Spleen (tissue), 11 donors: ENCODE measurements around the gene CPNE8. TPM values are rescaled to one million over a fixed set of nuclear protein-coding genes. Genes with fewer than 3 reads are reported as not detected.

ENCODE experiments used
- DNase-seq: peaks from one replicate; pipeline ENCODE4 v3.0.0-alpha.2; 2020
- H3K27ac ChIP-seq, 8 donors: fragments of 200-600 bp; sonication (generic) in 7 of 8; 1 replicate in 4 of 8; 2 replicates in 4 of 8; pipeline versions ENCODE4 v1.5.0 to v1.8.0; 2016 to 2021; ENCODE audit warnings: inconsistent platforms in 4 of 8, mild to moderate bottlenecking in 4 of 8, moderate library complexity in 1 of 8
- H3K27me3 ChIP-seq, 7 donors: fragments of 200-600 bp; sonication (generic) in 6 of 7; replicated peaks in 1 of 7; 1 replicate in 4 of 7; 2 replicates in 3 of 7; pipeline versions ENCODE4 v1.5.0 to v1.8.0; 2016 to 2021; ENCODE audit warnings: inconsistent platforms in 3 of 7, mild to moderate bottlenecking in 1 of 7
- H3K36me3 ChIP-seq, 6 donors: fragments of 200-600 bp; sonication (generic) in 5 of 6; 1 replicate in 4 of 6; 2 replicates in 2 of 6; pipeline versions ENCODE4 v1.5.0 to v1.8.0; 2016 to 2021; ENCODE audit warnings: inconsistent platforms in 2 of 6
- H3K4me1 ChIP-seq, 6 donors: fragments of 200-600 bp; sonication (generic) in 5 of 6; 1 replicate in 3 of 6; 2 replicates in 3 of 6; pipeline versions ENCODE4 v1.5.0 to v1.8.0; 2016 to 2021; ENCODE audit warnings: inconsistent platforms in 3 of 6
- H3K4me3 ChIP-seq, 8 donors: fragments of 200-600 bp; sonication (generic) in 7 of 8; 1 replicate in 4 of 8; 2 replicates in 4 of 8; pipeline versions ENCODE4 v1.5.0 to v1.8.0; 2016 to 2021; ENCODE audit warnings: inconsistent platforms in 4 of 8, mild to moderate bottlenecking in 4 of 8, moderate library complexity in 2 of 8
- H3K9me3 ChIP-seq, 8 donors: fragments of 200-600 bp; sonication (generic) in 7 of 8; 1 replicate in 4 of 8; 2 replicates in 4 of 8; pipeline versions ENCODE4 v1.5.0 to v1.8.0; 2016 to 2021; ENCODE audit warnings: inconsistent platforms in 4 of 8
- POLR2A ChIP-seq, 3 donors: fragments of 450-650 bp; IDR thresholded peaks; one replicate each; pipeline ENCODE4 v1.5.1; 2017; ENCODE audit warnings: antibody characterized with exemption in 3 of 3, mild to moderate bottlenecking in 1 of 3
- POLR2AphosphoS5 ChIP-seq, 3 donors: sonication (generic); formaldehyde crosslinking; IDR thresholded peaks; one replicate each; pipeline ENCODE4 v1.5.1; 2017; ENCODE audit warnings: antibody characterized with exemption in 3 of 3
- WGBS, 5 donors: extraction: QIAGEN DNeasy Blood & Tissue Kit in 3 of 5; methylation state at CpG; one replicate each; pipeline versions ENCODE4 v1.1.5 to v1.1.7; 2013 to 2018; 5-methylcytosine and 5-hydroxymethylcytosine counted together
- intact Hi-C: fragments of 100-400 bp; cut with DNase I; formaldehyde crosslinking; loops from one replicate; pipeline ENCODE4 v1.15.0; 2023; ENCODE audit warnings: low total_unique reads
- polyA plus RNA-seq, 3 donors: library from polyadenylated mRNA; stranded (reverse); fragments of 200-250 nt; gene quantifications; one replicate each; pipeline ENCODE4 v1.2.1, GENCODE V29; 2013
- total RNA-seq, 7 donors: library from RNA; depleted of rRNA in 3 of 7; stranded (reverse); fragments of >200 nt in 3 of 7; fragmentation: NEBNext Ultra II Directional in 4 of 7; extraction: Animal tissue kit (Norgen Biotek cat#: 25700) in 4 of 7; gene quantifications; one replicate each; pipeline versions ENCODE4 v1.1.0 to v1.2.1, GENCODE V29; 2016 to 2021
- TF ChIP-seq, protein P1 (sequence below), 11 experiments: fragments of 200-600 bp in 7 of 11; fragments of 450-650 bp in 4 of 11; sonication (generic) in 4 of 11; IDR thresholded peaks in 8 of 11; conservative IDR thresholded peaks in 3 of 11; 1 replicate in 7 of 11; 2 replicates in 4 of 11; pipeline versions ENCODE4 v1.4.0 to v1.8.0; 2016 to 2021; ENCODE audit warnings: antibody characterized with exemption in 11 of 11, inconsistent platforms in 4 of 11, mild to moderate bottlenecking in 1 of 11
- donor health status: healthy with polysubstance abuse.
- donor health status: DM: no; HTN: no; CAD: no; lungs with moderate emphysema.
- donor health status: DM: no; HTN: no; CAD: no.
- donor health status: Bipolar disorder and iron deficiency.
- donor health status: healthy.
- donor health status: DM: no; HTN: no; CAD: no.
- donor health status: DM: yes; HTN: yes; CAD: no.

The CPNE8 gene
- total and polyA plus RNA-seq, 10 donors: 5.4 to 42.4 (median 30.2) TPM

- Histone ChIP-seq H3K27me3 (no peaks in the 10 kb centered on the region), H3K9me3 (peaks cover 0 to 6% (median 0%) of the 10 kb centered on the region in 8 donors), H3K4me3 (no peak overlapping the region), H3K27ac (no peak overlapping the region), H3K36me3 (no peaks in the 10 kb centered on the region), H3K4me1 (no peaks in the 10 kb centered on the region)
- 60 to 74% (median 64%) methylated on average over 2 of the region's 2 CpGs for WGBS, 5 donors
- intact Hi-C loops: no loop called here
- no peak for DNase-seq
- TF ChIP-seq POLR2AphosphoS5 (IDR thresholded peaks at IDR 0.05): no peak
- TF ChIP-seq, protein P1, sequence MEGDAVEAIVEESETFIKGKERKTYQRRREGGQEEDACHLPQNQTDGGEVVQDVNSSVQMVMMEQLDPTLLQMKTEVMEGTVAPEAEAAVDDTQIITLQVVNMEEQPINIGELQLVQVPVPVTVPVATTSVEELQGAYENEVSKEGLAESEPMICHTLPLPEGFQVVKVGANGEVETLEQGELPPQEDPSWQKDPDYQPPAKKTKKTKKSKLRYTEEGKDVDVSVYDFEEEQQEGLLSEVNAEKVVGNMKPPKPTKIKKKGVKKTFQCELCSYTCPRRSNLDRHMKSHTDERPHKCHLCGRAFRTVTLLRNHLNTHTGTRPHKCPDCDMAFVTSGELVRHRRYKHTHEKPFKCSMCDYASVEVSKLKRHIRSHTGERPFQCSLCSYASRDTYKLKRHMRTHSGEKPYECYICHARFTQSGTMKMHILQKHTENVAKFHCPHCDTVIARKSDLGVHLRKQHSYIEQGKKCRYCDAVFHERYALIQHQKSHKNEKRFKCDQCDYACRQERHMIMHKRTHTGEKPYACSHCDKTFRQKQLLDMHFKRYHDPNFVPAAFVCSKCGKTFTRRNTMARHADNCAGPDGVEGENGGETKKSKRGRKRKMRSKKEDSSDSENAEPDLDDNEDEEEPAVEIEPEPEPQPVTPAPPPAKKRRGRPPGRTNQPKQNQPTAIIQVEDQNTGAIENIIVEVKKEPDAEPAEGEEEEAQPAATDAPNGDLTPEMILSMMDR (IDR thresholded peaks at IDR 0.05 in 8 of 11, conservative IDR thresholded peaks at IDR 0.05 in 3 of 11): no peak
- TF ChIP-seq POLR2A (IDR thresholded peaks at IDR 0.05): no peak
Measured at GRCh38 chr12:38614171-38614570, 291.2 kb downstream of the CPNE8 start.

- Histone ChIP-seq H3K27ac (no peak overlapping the region), H3K36me3 (no peaks in the 10 kb centered on the region), H3K27me3 (no peaks in the 10 kb centered on the region), H3K4me1 (no peaks in the 10 kb centered on the region), H3K4me3 (no peak overlapping the region), H3K9me3 (peaks cover 0 to 17% (median 3%) of the 10 kb centered on the region in 8 donors)
- DNase-seq: no peak
- 71 to 83% (median 77%) methylated on average over 2 of the region's 2 CpGs for WGBS, 5 donors
- TF ChIP-seq POLR2AphosphoS5 (IDR thresholded peaks at IDR 0.05) (no peak), POLR2A (IDR thresholded peaks at IDR 0.05) (no peak)
- TF ChIP-seq, protein P1 (IDR thresholded peaks at IDR 0.05 in 8 of 11, conservative IDR thresholded peaks at IDR 0.05 in 3 of 11): no peak
- intact Hi-C loops: no loop called here
Measured at GRCh38 chr12:38610808-38611350, 294.5 kb downstream of the CPNE8 start.

DNA sequence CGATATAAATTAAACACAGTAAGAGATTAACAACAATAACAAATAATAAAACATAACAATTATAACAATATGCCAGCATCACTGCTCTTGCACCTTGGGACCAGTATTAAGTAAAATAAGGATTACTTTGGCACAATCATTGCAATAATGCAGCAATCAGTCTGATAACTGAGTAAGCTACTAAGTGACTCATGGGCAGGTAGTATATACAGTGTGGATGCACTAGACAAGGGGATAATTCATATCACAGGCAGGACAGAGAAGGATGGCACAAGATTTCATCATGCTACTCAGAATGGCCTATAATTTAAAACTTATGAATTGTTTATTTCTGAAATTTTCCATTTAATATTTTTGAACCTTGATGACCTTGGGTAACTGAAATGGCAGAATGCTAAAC lies 298.1 kb downstream of the CPNE8 start:
- no peak overlapping the region for H3K27ac ChIP-seq
- no peaks in the 10 kb centered on the region for H3K4me1 ChIP-seq
- no peak for TF ChIP-seq POLR2A (IDR thresholded peaks at IDR 0.05)
- TF ChIP-seq POLR2AphosphoS5 (IDR thresholded peaks at IDR 0.05): no peak
- TF ChIP-seq, protein P1 (IDR thresholded peaks at IDR 0.05 in 8 of 11, conservative IDR thresholded peaks at IDR 0.05 in 3 of 11): no peak
- H3K9me3 ChIP-seq: peaks cover 0 to 17% (median 4%) of the 10 kb centered on the region in 8 donors
- no peaks in the 10 kb centered on the region for H3K36me3 ChIP-seq
- H3K4me3 ChIP-seq: no peak overlapping the region
- no peak for DNase-seq
- intact Hi-C loops: no loop called here
- no peaks in the 10 kb centered on the region for H3K27me3 ChIP-seq
- 82 to 90% (median 86%) methylated on average over 1 of the region's 1 CpG for WGBS, 5 donors
